ENCODE measurements around the gene CASP9. TPM values are rescaled to one million over a fixed set of nuclear protein-coding genes. Genes with fewer than 3 reads are reported as not detected.
"Not testable (repeated sequence)": the region's sequence is repeated elsewhere in the genome, so short reads cannot be mapped to it uniquely, and the experiment has no call there.

Gene CASP9
- total RNA-seq, 2 experiments from 2014 or later, result 9.7 to 11.5 TPM

DNA sequence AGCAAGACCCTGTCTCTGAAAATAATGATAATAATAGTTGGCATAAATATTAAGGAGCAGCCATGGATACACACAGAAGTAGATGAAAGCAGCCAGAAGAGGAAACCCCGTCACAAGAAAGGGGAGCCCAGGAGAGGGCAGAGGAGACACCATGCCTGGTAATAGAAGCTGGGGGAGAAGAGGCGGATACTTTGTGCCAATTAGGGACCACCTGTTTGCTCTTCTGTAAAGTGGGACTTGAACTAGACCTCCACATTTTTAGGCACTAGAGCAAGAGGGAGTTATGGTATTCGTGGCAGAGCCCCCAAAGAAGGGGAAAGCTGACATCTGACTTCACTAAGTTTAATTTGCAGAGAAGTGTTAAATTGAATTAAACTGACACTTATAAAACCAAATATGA, 35.6 kb downstream of the CASP9 start:
- Mint-ChIP-seq H3K27me3 (no peaks in the 10 kb centered on the region), H3K27ac (no peak overlapping the region), H3K4me1 (ENCODE audit: low read depth) (no peaks in the 10 kb centered on the region), H3K9me3 (no peaks in the 10 kb centered on the region), H3K4me3 (no peak overlapping the region), H3K36me3 (ENCODE audit: low read depth) (peaks cover 2% of the 10 kb centered on the region)
- ChIA-PET POLR2A (no interaction called here), CTCF (no interaction called here)
- intact Hi-C loops (cut with micrococcal nuclease), result no loop called here
- DNase-seq (no peak), ATAC-seq (no peak)
- TF ChIP-seq, protein P1, sequence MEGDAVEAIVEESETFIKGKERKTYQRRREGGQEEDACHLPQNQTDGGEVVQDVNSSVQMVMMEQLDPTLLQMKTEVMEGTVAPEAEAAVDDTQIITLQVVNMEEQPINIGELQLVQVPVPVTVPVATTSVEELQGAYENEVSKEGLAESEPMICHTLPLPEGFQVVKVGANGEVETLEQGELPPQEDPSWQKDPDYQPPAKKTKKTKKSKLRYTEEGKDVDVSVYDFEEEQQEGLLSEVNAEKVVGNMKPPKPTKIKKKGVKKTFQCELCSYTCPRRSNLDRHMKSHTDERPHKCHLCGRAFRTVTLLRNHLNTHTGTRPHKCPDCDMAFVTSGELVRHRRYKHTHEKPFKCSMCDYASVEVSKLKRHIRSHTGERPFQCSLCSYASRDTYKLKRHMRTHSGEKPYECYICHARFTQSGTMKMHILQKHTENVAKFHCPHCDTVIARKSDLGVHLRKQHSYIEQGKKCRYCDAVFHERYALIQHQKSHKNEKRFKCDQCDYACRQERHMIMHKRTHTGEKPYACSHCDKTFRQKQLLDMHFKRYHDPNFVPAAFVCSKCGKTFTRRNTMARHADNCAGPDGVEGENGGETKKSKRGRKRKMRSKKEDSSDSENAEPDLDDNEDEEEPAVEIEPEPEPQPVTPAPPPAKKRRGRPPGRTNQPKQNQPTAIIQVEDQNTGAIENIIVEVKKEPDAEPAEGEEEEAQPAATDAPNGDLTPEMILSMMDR (IDR thresholded peaks at IDR 0.05), result no peak

DNA sequence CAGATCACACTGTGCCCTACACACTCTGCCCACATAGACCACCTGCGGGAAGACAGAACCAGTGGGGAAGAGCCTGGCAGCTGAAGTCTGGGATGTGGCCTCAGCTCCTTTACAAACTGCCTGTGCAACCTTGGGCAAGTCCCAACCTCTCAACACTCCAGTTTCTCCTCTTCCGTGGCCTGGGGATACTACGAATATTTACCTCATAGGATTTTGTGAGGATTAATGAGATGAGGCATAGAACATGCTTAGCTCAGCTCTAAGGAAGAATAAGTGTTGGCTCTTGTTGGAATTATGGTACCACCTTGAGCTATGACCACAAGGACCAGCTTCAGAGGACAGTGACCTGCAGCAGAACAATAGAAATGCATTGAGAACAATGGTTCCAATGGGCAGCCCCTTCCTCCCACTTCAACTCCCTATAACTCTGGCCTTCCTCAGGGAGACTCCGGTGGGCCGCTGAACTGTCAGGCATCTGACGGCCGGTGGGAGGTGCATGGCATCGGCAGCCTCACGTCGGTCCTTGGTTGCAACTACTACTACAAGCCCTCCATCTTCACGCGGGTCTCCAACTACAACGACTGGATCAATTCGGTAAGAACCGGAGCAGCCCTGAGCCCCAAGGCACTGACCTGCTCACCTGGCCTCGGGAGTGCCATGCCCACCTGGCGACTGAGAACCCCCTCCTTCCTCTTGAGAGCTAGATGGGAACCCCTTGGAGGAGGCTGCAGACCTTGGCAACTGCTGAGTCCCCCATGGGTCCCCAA, 37.0 kb downstream of the CASP9 start:
- H3K27ac Mint-ChIP-seq; DNase-seq; H3K36me3 Mint-ChIP-seq (ENCODE audit: low read depth); POLR2A ChIA-PET; intact Hi-C loops (cut with micrococcal nuclease); CTCF ChIA-PET; H3K27me3 Mint-ChIP-seq; H3K4me3 Mint-ChIP-seq; ATAC-seq; H3K4me1 Mint-ChIP-seq (ENCODE audit: low read depth); H3K9me3 Mint-ChIP-seq: not testable (repeated sequence)

DNA sequence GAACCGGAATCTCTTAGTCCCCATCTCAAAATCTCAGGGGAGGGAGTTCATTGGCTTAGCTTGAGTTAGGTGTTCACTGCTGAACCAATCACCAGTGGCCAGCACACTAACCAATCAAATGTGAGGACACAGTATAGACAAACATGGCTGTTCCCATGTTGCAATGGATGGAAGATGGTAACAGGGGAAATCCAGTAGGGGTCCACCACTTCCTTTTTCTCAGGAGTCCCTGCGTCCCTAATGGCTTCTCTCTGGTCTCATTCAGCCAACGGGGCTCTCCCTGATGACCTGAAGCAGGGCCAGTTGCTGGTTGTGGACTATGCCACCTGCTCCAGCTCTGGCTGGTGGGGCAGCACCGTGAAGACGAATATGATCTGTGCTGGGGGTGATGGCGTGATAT, 38.4 kb downstream of the CASP9 start:
- CTCF ChIA-PET, result no interaction called here
- intact Hi-C loops (cut with micrococcal nuclease), result no loop called here
- H3K9me3 Mint-ChIP-seq, result no peaks in the 10 kb centered on the region

DNA sequence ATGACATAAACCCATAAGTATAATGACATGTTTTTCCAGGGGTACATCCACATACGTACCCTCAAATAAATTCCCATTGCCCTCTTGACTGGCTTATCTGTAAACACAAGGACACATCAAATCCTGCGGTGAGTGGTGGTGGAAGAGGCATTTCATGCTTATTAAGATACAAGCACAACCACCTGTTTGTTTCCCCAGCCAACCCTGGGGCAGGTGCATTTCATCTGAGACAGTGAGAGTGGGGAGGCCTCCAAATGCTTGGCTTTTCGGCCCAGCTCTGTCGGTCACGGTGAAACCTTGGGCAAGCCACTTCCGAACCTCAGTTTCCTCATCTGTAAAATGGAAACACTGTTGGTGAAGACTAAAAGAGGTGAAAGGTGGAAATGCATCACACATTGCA, 39.6 kb downstream of the CASP9 start:
- H3K27ac Mint-ChIP-seq; H3K27me3 Mint-ChIP-seq; H3K9me3 Mint-ChIP-seq; H3K36me3 Mint-ChIP-seq (ENCODE audit: low read depth); DNase-seq; intact Hi-C loops (cut with micrococcal nuclease); ATAC-seq; CTCF ChIA-PET; H3K4me1 Mint-ChIP-seq (ENCODE audit: low read depth); H3K4me3 Mint-ChIP-seq; POLR2A ChIA-PET: not testable (repeated sequence)

More for the DNA sequence above, 38.4 kb downstream of the CASP9 start:
- Mint-ChIP-seq H3K4me3 (no peak overlapping the region), H3K27ac (no peak overlapping the region), H3K27me3 (no peaks in the 10 kb centered on the region), H3K4me1 (ENCODE audit: low read depth) (no peaks in the 10 kb centered on the region), H3K36me3 (ENCODE audit: low read depth) (peaks cover 2% of the 10 kb centered on the region)
- no peak for ATAC-seq
- POLR2A ChIA-PET, result no interaction called here
- TF ChIP-seq, protein P1 (IDR thresholded peaks at IDR 0.05), result no peak
- no peak for DNase-seq

DNA sequence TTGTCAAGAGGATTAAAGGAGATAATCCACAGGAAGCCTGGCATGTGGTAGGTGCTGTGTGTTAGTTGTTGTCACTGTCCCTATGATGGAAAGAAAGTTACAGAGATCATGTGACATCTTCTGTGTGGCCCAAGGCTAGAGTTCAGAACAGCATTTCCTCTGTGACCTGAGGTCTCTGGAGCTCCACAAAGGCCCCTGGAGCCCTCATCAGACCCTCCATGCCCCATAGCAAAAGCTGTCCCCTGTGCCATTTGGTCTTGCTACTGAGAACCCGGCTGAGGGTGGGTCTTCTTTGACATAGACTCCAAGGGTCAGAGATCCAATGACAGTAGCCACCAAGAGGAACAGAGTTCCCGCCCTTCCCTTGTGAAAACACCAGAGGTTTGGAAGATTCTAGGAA, 40.0 kb downstream of the CASP9 start:
- peaks cover 2% of the 10 kb centered on the region for H3K36me3 Mint-ChIP-seq (ENCODE audit: low read depth)
- no peaks in the 10 kb centered on the region for H3K27me3 Mint-ChIP-seq
- no peaks in the 10 kb centered on the region for H3K4me1 Mint-ChIP-seq (ENCODE audit: low read depth)
- intact Hi-C loops (cut with micrococcal nuclease), result no loop called here
- ChIA-PET POLR2A (no interaction called here), CTCF (no interaction called here)
- TF ChIP-seq, protein P1 (IDR thresholded peaks at IDR 0.05), result no peak
- no peak overlapping the region for H3K27ac Mint-ChIP-seq
- no peak for ATAC-seq
- H3K4me3 Mint-ChIP-seq, result no peak overlapping the region
- DNase-seq, result no peak
- H3K9me3 Mint-ChIP-seq, result no peaks in the 10 kb centered on the region

DNA sequence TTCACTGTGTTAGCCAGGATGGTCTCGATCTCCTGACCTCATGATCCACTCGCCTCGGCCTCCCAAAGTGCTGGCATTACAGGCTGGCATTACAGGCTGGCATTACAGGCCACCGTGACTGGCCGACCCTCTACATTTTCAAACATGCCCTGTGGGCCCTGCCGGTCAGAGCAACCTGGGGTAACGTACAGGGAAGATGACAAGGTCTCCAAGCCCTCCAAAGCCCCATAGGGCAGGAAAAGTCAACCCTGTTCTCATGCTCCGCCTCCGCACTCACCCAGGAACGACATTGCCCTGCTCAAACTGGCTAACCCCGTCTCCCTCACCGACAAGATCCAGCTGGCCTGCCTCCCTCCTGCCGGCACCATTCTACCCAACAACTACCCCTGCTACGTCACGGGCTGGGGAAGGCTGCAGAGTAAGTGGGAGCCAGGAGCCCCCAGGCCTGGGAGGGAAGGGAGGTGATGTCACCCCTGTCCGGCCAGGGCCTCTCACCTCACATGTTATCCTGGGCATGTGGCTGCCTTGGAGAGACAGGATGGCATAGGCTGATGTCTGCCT, 41.0 kb downstream of the CASP9 start:
- H3K9me3 Mint-ChIP-seq; H3K4me3 Mint-ChIP-seq; ATAC-seq; CTCF ChIA-PET; POLR2A ChIA-PET; H3K27me3 Mint-ChIP-seq; H3K36me3 Mint-ChIP-seq (ENCODE audit: low read depth); intact Hi-C loops (cut with micrococcal nuclease); DNase-seq; H3K27ac Mint-ChIP-seq; H3K4me1 Mint-ChIP-seq (ENCODE audit: low read depth): not testable (repeated sequence)

DNA sequence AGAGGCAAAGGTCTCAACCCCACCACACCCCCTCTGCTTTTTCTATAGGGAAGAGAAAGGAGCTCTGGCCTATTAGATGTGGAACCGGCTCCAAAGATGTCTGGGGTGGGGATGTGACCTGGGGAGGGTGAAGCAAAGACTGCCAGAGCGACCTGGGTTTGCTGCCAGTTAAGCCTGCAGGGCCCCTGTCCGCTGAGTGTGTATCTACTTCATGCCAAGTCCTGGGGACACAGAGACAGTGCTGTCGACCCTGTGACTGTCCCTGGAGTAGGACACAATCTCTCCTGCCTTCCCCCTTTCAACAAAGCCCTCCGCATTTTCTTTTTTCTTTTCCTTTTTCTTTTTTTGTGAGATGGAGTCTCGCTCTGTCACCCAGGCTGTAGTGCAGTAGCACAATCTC, 41.6 kb downstream of the CASP9 start:
- ATAC-seq; H3K4me1 Mint-ChIP-seq (ENCODE audit: low read depth); H3K27me3 Mint-ChIP-seq; H3K9me3 Mint-ChIP-seq; CTCF ChIA-PET; intact Hi-C loops (cut with micrococcal nuclease); H3K36me3 Mint-ChIP-seq (ENCODE audit: low read depth); H3K27ac Mint-ChIP-seq; H3K4me3 Mint-ChIP-seq; POLR2A ChIA-PET; DNase-seq: not testable (repeated sequence)
